ENCODE data around the gene SPATA12.

GRCh38 chr3:57030721-57031120 lies 29.7 kb upstream of the SPATA12 start:
- no peak for TF ChIP-seq CTCF (conservative IDR thresholded peaks at IDR 0.05; ENCODE audit: low read depth, low read length)
- TF ChIP-seq EZH2 (IDR thresholded peaks at IDR 0.05; ENCODE audit: borderline replicate concordance, low read depth, low read length, poor library complexity, severe bottlenecking): no peak
